ENCODE data around the gene ATP5PO. TPM values are rescaled to one million over a fixed set of nuclear protein-coding genes. Genes with fewer than 3 reads are reported as not detected.
"Not testable (repeated sequence)": the region's sequence is repeated elsewhere in the genome, so short reads cannot be mapped to it uniquely, and the experiment has no call there.

ATP5PO gene
- total RNA-seq, 4 donors from 2014 or later, result 121 to 213 (median 148) TPM

- no peak overlapping the region for H3K27ac ChIP-seq
- H3K4me3 ChIP-seq, result no peak overlapping the region
- H3K27me3 ChIP-seq, result no peaks in the 10 kb centered on the region
- 88% methylated on average over 4 of the region's 4 CpGs for WGBS, 2 donors
- H3K9me3 ChIP-seq, result no peaks in the 10 kb centered on the region
- no peaks in the 10 kb centered on the region for H3K4me1 ChIP-seq
- DNase-seq (ENCODE audit: low spot score in 2 of 2), result no peak
- no peak for TF ChIP-seq EP300 (IDR thresholded peaks at IDR 0.05)
- no peaks in the 10 kb centered on the region for H3K36me3 ChIP-seq
Measured at GRCh38 chr21:33870768-33871167, 44.8 kb downstream of the ATP5PO start.

- Histone ChIP-seq H3K4me3 (no peak overlapping the region), H3K4me1 (no peaks in the 10 kb centered on the region), H3K27me3 (no peaks in the 10 kb centered on the region), H3K36me3 (no peaks in the 10 kb centered on the region), H3K27ac (no peak overlapping the region), H3K9me3 (no peaks in the 10 kb centered on the region)
- DNase-seq (ENCODE audit: low spot score in 2 of 2), result no peak
- TF ChIP-seq POLR2A (IDR thresholded peaks at IDR 0.05), result no peak
- TF ChIP-seq CTCF (IDR thresholded peaks at IDR 0.05), result no peak
- TF ChIP-seq EP300 (IDR thresholded peaks at IDR 0.05), result no peak
Measured at GRCh38 chr21:33869873-33870272, 45.7 kb downstream of the ATP5PO start.

GRCh38 chr21:33867868-33868267, 47.7 kb downstream of the ATP5PO start:
- H3K27ac ChIP-seq; H3K9me3 ChIP-seq; H3K4me1 ChIP-seq; DNase-seq (ENCODE audit: low spot score in 2 of 2); H3K27me3 ChIP-seq; H3K36me3 ChIP-seq; H3K4me3 ChIP-seq: not testable (repeated sequence)
- 61 to 66% methylated on average over 13 of the region's 13 CpGs for WGBS, 2 donors

GRCh38 chr21:33866826-33867225, 48.8 kb downstream of the ATP5PO start:
- H3K4me3 ChIP-seq, result no peak overlapping the region
- 70 to 88% methylated on average over 2 of the region's 2 CpGs for WGBS, 2 donors
- TF ChIP-seq CTCF (IDR thresholded peaks at IDR 0.05) (no peak), EP300 (IDR thresholded peaks at IDR 0.05) (no peak), POLR2A (IDR thresholded peaks at IDR 0.05) (no peak)
- no peak overlapping the region for H3K27ac ChIP-seq
- H3K36me3 ChIP-seq, result no peaks in the 10 kb centered on the region
- no peaks in the 10 kb centered on the region for H3K4me1 ChIP-seq
- no peaks in the 10 kb centered on the region for H3K9me3 ChIP-seq
- H3K27me3 ChIP-seq, result no peaks in the 10 kb centered on the region
- no peak for DNase-seq (ENCODE audit: low spot score in 2 of 2)

- Histone ChIP-seq H3K27ac (no peak overlapping the region), H3K4me3 (no peak overlapping the region), H3K36me3 (no peaks in the 10 kb centered on the region), H3K27me3 (no peaks in the 10 kb centered on the region), H3K9me3 (no peaks in the 10 kb centered on the region), H3K4me1 (no peaks in the 10 kb centered on the region)
- no peak for DNase-seq (ENCODE audit: low spot score in 2 of 2)
- WGBS, 2 donors, result 73 to 88% methylated on average over 5 to 8 of the region's 8 CpGs
- TF ChIP-seq EP300 (IDR thresholded peaks at IDR 0.05) (no peak), POLR2A (IDR thresholded peaks at IDR 0.05) (no peak)
Measured at GRCh38 chr21:33865996-33866575, 49.5 kb downstream of the ATP5PO start.

GRCh38 chr21:33865176-33865575, 50.4 kb downstream of the ATP5PO start:
- H3K4me1 ChIP-seq, result no peaks in the 10 kb centered on the region
- no peaks in the 10 kb centered on the region for H3K27me3 ChIP-seq
- no peaks in the 10 kb centered on the region for H3K9me3 ChIP-seq
- WGBS, 2 donors, result 92 to 95% methylated on average over 9 of the region's 9 CpGs
- DNase-seq (ENCODE audit: low spot score in 2 of 2), result no peak
- H3K27ac ChIP-seq, result no peak overlapping the region
- no peak for TF ChIP-seq EP300 (IDR thresholded peaks at IDR 0.05)
- no peak overlapping the region for H3K4me3 ChIP-seq
- H3K36me3 ChIP-seq, result no peaks in the 10 kb centered on the region

- H3K27me3 ChIP-seq, result no peaks in the 10 kb centered on the region
- no peaks in the 10 kb centered on the region for H3K4me1 ChIP-seq
- no peak overlapping the region for H3K27ac ChIP-seq
- DNase-seq (ENCODE audit: low spot score in 2 of 2), result no peak
- H3K36me3 ChIP-seq, result no peaks in the 10 kb centered on the region
- 88 to 100% methylated on average over 1 of the region's 1 CpG for WGBS, 2 donors
- H3K4me3 ChIP-seq, result no peak overlapping the region
- no peaks in the 10 kb centered on the region for H3K9me3 ChIP-seq
- TF ChIP-seq POLR2A (IDR thresholded peaks at IDR 0.05), result no peak
- no peak for TF ChIP-seq EP300 (IDR thresholded peaks at IDR 0.05)
- TF ChIP-seq CTCF (IDR thresholded peaks at IDR 0.05), result no peak
Measured at GRCh38 chr21:33864150-33864549, 51.5 kb downstream of the ATP5PO start.

GRCh38 chr21:33863191-33863590, 52.4 kb downstream of the ATP5PO start:
- not testable (repeated sequence) for H3K4me3 ChIP-seq; H3K9me3 ChIP-seq; H3K27me3 ChIP-seq; H3K36me3 ChIP-seq; H3K4me1 ChIP-seq; H3K27ac ChIP-seq; DNase-seq (ENCODE audit: low spot score in 2 of 2)
- 92 to 96% methylated on average over 8 of the region's 8 CpGs for WGBS, 2 donors
